IPS-15b (cell line): ENCODE measurements around the gene RAPGEF4.

Experiments
- H3K27me3 ChIP-seq: one replicate; pipeline ENCODE4 v1.6.1; 2013; ENCODE audit warnings: low read length; ENCODE audit not compliant: control insufficient read depth, insufficient read depth
- H3K36me3 ChIP-seq: one replicate; pipeline ENCODE4 v1.6.1; 2013; ENCODE audit warnings: low read length; ENCODE audit not compliant: control insufficient read depth, insufficient read depth
- H3K4me1 ChIP-seq: one replicate; pipeline ENCODE4 v1.6.1; 2013; ENCODE audit warnings: mild to moderate bottlenecking, low read length; ENCODE audit not compliant: control insufficient read depth, insufficient read depth
- H3K4me3 ChIP-seq: one replicate; pipeline ENCODE4 v1.5.1; 2013; ENCODE audit warnings: low read depth, low read length
- H3K9ac ChIP-seq: one replicate; pipeline ENCODE4 v1.6.1; 2013; ENCODE audit warnings: low read depth, mild to moderate bottlenecking, low read length
- H3K9me3 ChIP-seq: one replicate; pipeline ENCODE4 v1.6.1; 2013; ENCODE audit warnings: mild to moderate bottlenecking, low read length; ENCODE audit not compliant: control insufficient read depth, insufficient read depth

RAPGEF4 gene

GRCh38 chr2:172921532-172922236 lies 186.0 kb downstream of the RAPGEF4 start:
- no peaks in the 10 kb centered on the region for H3K4me1 ChIP-seq
- no peak overlapping the region for H3K4me3 ChIP-seq
- H3K36me3 ChIP-seq = no peaks in the 10 kb centered on the region
- H3K9me3 ChIP-seq = no peaks in the 10 kb centered on the region
- no peaks in the 10 kb centered on the region for H3K27me3 ChIP-seq
- no peak overlapping the region for H3K9ac ChIP-seq

GRCh38 chr2:172922306-172922705 lies 186.7 kb downstream of the RAPGEF4 start:
- no peaks in the 10 kb centered on the region for H3K36me3 ChIP-seq
- H3K4me1 ChIP-seq = no peaks in the 10 kb centered on the region
- no peak overlapping the region for H3K4me3 ChIP-seq
- H3K27me3 ChIP-seq = no peaks in the 10 kb centered on the region
- no peaks in the 10 kb centered on the region for H3K9me3 ChIP-seq
- no peak overlapping the region for H3K9ac ChIP-seq

GRCh38 chr2:172922815-172923214 lies 187.2 kb downstream of the RAPGEF4 start:
- H3K4me3 ChIP-seq = no peak overlapping the region
- no peak overlapping the region for H3K9ac ChIP-seq
- no peaks in the 10 kb centered on the region for H3K36me3 ChIP-seq
- no peaks in the 10 kb centered on the region for H3K4me1 ChIP-seq
- H3K9me3 ChIP-seq = no peaks in the 10 kb centered on the region
- H3K27me3 ChIP-seq = no peaks in the 10 kb centered on the region

- no peaks in the 10 kb centered on the region for H3K9me3 ChIP-seq
- no peak overlapping the region for H3K4me3 ChIP-seq
- no peaks in the 10 kb centered on the region for H3K36me3 ChIP-seq
- no peaks in the 10 kb centered on the region for H3K27me3 ChIP-seq
- no peaks in the 10 kb centered on the region for H3K4me1 ChIP-seq
- no peak overlapping the region for H3K9ac ChIP-seq
Measured at GRCh38 chr2:172924097-172924660, 188.5 kb downstream of the RAPGEF4 start.

- Histone ChIP-seq H3K27me3 (no peaks in the 10 kb centered on the region), H3K9ac (no peak overlapping the region), H3K4me3 (no peak overlapping the region), H3K4me1 (peaks cover 8% of the 10 kb centered on the region), H3K36me3 (no peaks in the 10 kb centered on the region), H3K9me3 (no peaks in the 10 kb centered on the region)
Measured at GRCh38 chr2:172925600-172925999, 190.0 kb downstream of the RAPGEF4 start.

GRCh38 chr2:172926785-172927640 lies 191.4 kb downstream of the RAPGEF4 start:
- Histone ChIP-seq H3K36me3 (no peaks in the 10 kb centered on the region), H3K9me3 (no peaks in the 10 kb centered on the region), H3K27me3 (no peaks in the 10 kb centered on the region), H3K4me1 (peaks cover 11% of the 10 kb centered on the region), H3K4me3 (no peak overlapping the region), H3K9ac (no peak overlapping the region)

- Histone ChIP-seq H3K36me3 (no peaks in the 10 kb centered on the region), H3K9me3 (no peaks in the 10 kb centered on the region), H3K9ac (no peak overlapping the region), H3K4me1 (peaks cover 11% of the 10 kb centered on the region), H3K4me3 (no peak overlapping the region), H3K27me3 (no peaks in the 10 kb centered on the region)
Measured at GRCh38 chr2:172927641-172928357, 192.2 kb downstream of the RAPGEF4 start.

- no peaks in the 10 kb centered on the region for H3K36me3 ChIP-seq
- no peak overlapping the region for H3K4me3 ChIP-seq
- no peaks in the 10 kb centered on the region for H3K9me3 ChIP-seq
- H3K9ac ChIP-seq = no peak overlapping the region
- no peaks in the 10 kb centered on the region for H3K27me3 ChIP-seq
- H3K4me1 ChIP-seq = peaks cover 11% of the 10 kb centered on the region
Measured at GRCh38 chr2:172928756-172929155, 193.1 kb downstream of the RAPGEF4 start.

- H3K27me3 ChIP-seq = no peaks in the 10 kb centered on the region
- no peak overlapping the region for H3K9ac ChIP-seq
- H3K9me3 ChIP-seq = no peaks in the 10 kb centered on the region
- H3K36me3 ChIP-seq = no peaks in the 10 kb centered on the region
- H3K4me1 ChIP-seq = peaks cover 11% of the 10 kb centered on the region
- H3K4me3 ChIP-seq = no peak overlapping the region
Measured at GRCh38 chr2:172929644-172930043, 194.0 kb downstream of the RAPGEF4 start.

- H3K9ac ChIP-seq = no peak overlapping the region
- peak overlapping the region; percentile 23 for H3K4me3 ChIP-seq
- no peaks in the 10 kb centered on the region for H3K36me3 ChIP-seq
- H3K9me3 ChIP-seq = no peaks in the 10 kb centered on the region
- peaks cover 11% of the 10 kb centered on the region for H3K4me1 ChIP-seq
- H3K27me3 ChIP-seq = no peaks in the 10 kb centered on the region
Measured at GRCh38 chr2:172930871-172931255, 195.2 kb downstream of the RAPGEF4 start.

GRCh38 chr2:172931256-172931894 lies 195.7 kb downstream of the RAPGEF4 start:
- Histone ChIP-seq H3K36me3 (no peaks in the 10 kb centered on the region), H3K9me3 (no peaks in the 10 kb centered on the region), H3K27me3 (no peaks in the 10 kb centered on the region), H3K4me1 (peaks cover 11% of the 10 kb centered on the region), H3K9ac (no peak overlapping the region), H3K4me3 (peak overlapping the region; percentile 23)
